ENCODE measurements around the gene SP4. TPM values are rescaled to one million over a fixed set of nuclear protein-coding genes. Genes with fewer than 3 reads are reported as not detected.

SP4 gene
- total RNA-seq, 1 donor from 2014 or later: 7.7 TPM

DNA sequence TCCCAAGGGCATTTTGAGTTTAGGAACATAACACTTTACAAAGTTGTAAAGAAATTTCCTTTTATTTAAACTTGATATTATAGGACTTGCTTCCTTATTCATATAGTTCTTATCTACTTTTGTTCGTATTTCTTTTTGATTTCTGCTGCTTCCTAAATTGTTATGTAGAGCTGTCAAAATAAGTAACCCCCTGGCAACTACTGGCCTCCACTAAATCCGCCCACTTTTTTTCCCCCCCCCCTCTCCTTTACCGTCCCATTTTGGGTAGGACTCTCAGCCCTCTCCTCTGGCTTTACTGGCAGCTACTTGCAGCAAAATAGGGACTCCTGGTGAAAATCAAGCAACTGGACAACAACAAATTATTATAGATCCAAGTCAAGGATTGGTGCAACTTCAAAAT is 1.1 kb downstream of the SP4 start:
- DNase-seq (ENCODE audit: low spot score in 2 of 2, unreplicated experiment in 2 of 2): no peak
- no peaks in the 10 kb centered on the region for H3K36me3 Mint-ChIP-seq
- H3K9me3 Mint-ChIP-seq: no peaks in the 10 kb centered on the region
- H3K4me3 Mint-ChIP-seq: peak overlapping the region; percentile 92
- peak overlapping the region; percentile 17 for H3K27ac Mint-ChIP-seq
- H3K27me3 Mint-ChIP-seq (ENCODE audit: low read depth): no peaks in the 10 kb centered on the region
- TF ChIP-seq CTCF (IDR thresholded peaks at IDR 0.05; ENCODE audit: unreplicated experiment): no peak
- H3K4me1 Mint-ChIP-seq: peaks cover 32% of the 10 kb centered on the region

- no peak overlapping the region for H3K27ac Mint-ChIP-seq
- no peaks in the 10 kb centered on the region for H3K27me3 Mint-ChIP-seq (ENCODE audit: low read depth)
- no peaks in the 10 kb centered on the region for H3K36me3 Mint-ChIP-seq
- no peak for DNase-seq (ENCODE audit: low spot score in 2 of 2, unreplicated experiment in 2 of 2)
- no peaks in the 10 kb centered on the region for H3K9me3 Mint-ChIP-seq
- H3K4me1 Mint-ChIP-seq: peaks cover 32% of the 10 kb centered on the region
- TF ChIP-seq CTCF (IDR thresholded peaks at IDR 0.05; ENCODE audit: unreplicated experiment): no peak
- H3K4me3 Mint-ChIP-seq: peak overlapping the region; percentile 92
Observed at GRCh38 chr7:21429786-21430574, 2.1 kb downstream of the SP4 start.

DNA sequence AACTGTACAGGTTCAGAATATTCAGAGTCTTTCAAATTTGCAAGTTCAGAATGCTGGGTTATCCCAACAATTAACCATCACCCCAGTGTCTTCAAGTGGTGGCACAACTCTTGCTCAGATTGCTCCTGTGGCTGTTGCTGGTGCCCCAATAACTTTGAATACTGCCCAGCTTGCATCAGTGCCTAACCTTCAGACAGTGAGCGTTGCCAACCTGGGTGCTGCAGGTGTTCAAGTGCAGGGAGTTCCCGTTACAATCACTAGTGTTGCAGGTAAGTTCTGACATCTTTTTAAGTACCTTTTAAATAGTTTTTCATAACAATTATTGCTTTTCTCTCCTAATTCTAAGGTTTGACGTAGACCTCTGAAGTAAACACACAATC is 2.7 kb downstream of the SP4 start:
- Mint-ChIP-seq H3K4me1 (peaks cover 32% of the 10 kb centered on the region), H3K27ac (no peak overlapping the region), H3K27me3 (ENCODE audit: low read depth) (no peaks in the 10 kb centered on the region), H3K9me3 (no peaks in the 10 kb centered on the region), H3K4me3 (no peak overlapping the region), H3K36me3 (no peaks in the 10 kb centered on the region)
- DNase-seq (ENCODE audit: low spot score in 2 of 2, unreplicated experiment in 2 of 2): no peak
- no peak for TF ChIP-seq CTCF (IDR thresholded peaks at IDR 0.05; ENCODE audit: unreplicated experiment)

GRCh38 chr7:21443149-21443841 is 15.4 kb downstream of the SP4 start:
- no peak for DNase-seq (ENCODE audit: low spot score in 2 of 2, unreplicated experiment in 2 of 2)
- Mint-ChIP-seq H3K9me3 (no peaks in the 10 kb centered on the region), H3K4me1 (no peaks in the 10 kb centered on the region), H3K4me3 (no peak overlapping the region), H3K27ac (no peak overlapping the region), H3K36me3 (peaks cover 3% of the 10 kb centered on the region), H3K27me3 (ENCODE audit: low read depth) (no peaks in the 10 kb centered on the region)
- TF ChIP-seq CTCF (IDR thresholded peaks at IDR 0.05; ENCODE audit: unreplicated experiment): no peak

- no peak for TF ChIP-seq CTCF (IDR thresholded peaks at IDR 0.05; ENCODE audit: unreplicated experiment)
- Mint-ChIP-seq H3K36me3 (peaks cover 32% of the 10 kb centered on the region), H3K4me1 (no peaks in the 10 kb centered on the region), H3K27ac (no peak overlapping the region), H3K27me3 (ENCODE audit: low read depth) (no peaks in the 10 kb centered on the region), H3K4me3 (no peak overlapping the region), H3K9me3 (peaks cover 28% of the 10 kb centered on the region)
- no peak for DNase-seq (ENCODE audit: low spot score in 2 of 2, unreplicated experiment in 2 of 2)
Observed at GRCh38 chr7:21448974-21449373, 21.1 kb downstream of the SP4 start.
